Pulmonary artery endothelial cell (primary cell): ENCODE results near the gene IGFBP7. TPM values are rescaled to one million over a fixed set of nuclear protein-coding genes. Genes with fewer than 3 reads are reported as not detected.

ENCODE experiments used
- DNase-seq: peaks from one replicate; pipeline ENCODE4 v3.0.0-alpha.2; 2011; ENCODE audit warnings: low read depth, low spot score
- total RNA-seq: library from RNA; depleted of rRNA; stranded (reverse); fragments of >200 nt; gene quantifications from 2 replicates; pipeline ENCODE4 v1.2.3, GENCODE V29; 2014

Gene IGFBP7
- total RNA-seq, 1 donor from 2014 or later, result 445 TPM

- DNase-seq, result no peak
These were observed 11.8 kb downstream of the IGFBP7 start for GRCh38 chr4:57098415-57098814.

- no peak for DNase-seq
These were observed 12.5 kb downstream of the IGFBP7 start for GRCh38 chr4:57097711-57098110.

- DNase-seq, result no peak
These were observed 14.2 kb downstream of the IGFBP7 start for GRCh38 chr4:57095956-57096355.

- no peak for DNase-seq
These were observed 14.9 kb downstream of the IGFBP7 start for GRCh38 chr4:57095245-57095644.

- no peak for DNase-seq
These were observed 15.4 kb downstream of the IGFBP7 start for GRCh38 chr4:57094832-57095223.

GRCh38 chr4:57093845-57094831 is 16.0 kb downstream of the IGFBP7 start:
- no peak for DNase-seq

GRCh38 chr4:57091657-57092162 is 18.5 kb downstream of the IGFBP7 start:
- DNase-seq, result no peak

GRCh38 chr4:57090079-57090478 is 20.1 kb downstream of the IGFBP7 start:
- peak; percentile 71 for DNase-seq

- DNase-seq, result no peak
These were observed 20.6 kb downstream of the IGFBP7 start for GRCh38 chr4:57089549-57089948.

- DNase-seq, result no peak
These were observed 24.0 kb downstream of the IGFBP7 start for GRCh38 chr4:57086031-57086723.

GRCh38 chr4:57085278-57085677 is 24.9 kb downstream of the IGFBP7 start:
- DNase-seq, result no peak

GRCh38 chr4:57084360-57084759 is 25.8 kb downstream of the IGFBP7 start:
- no peak for DNase-seq

- no peak for DNase-seq
These were observed 27.1 kb downstream of the IGFBP7 start for GRCh38 chr4:57083090-57083489.

GRCh38 chr4:57081651-57082621 is 28.2 kb downstream of the IGFBP7 start:
- no peak for DNase-seq

GRCh38 chr4:57080781-57081650 is 29.2 kb downstream of the IGFBP7 start:
- peak; percentile 95 for DNase-seq

GRCh38 chr4:57078685-57079521 is 31.3 kb downstream of the IGFBP7 start:
- no peak for DNase-seq

- peak; percentile 61 for DNase-seq
These were observed 32.4 kb downstream of the IGFBP7 start for GRCh38 chr4:57077550-57078343.

- no peak for DNase-seq
These were observed 33.5 kb downstream of the IGFBP7 start for GRCh38 chr4:57076646-57077045.
